ENCODE measurements around the gene CCDC60.

CCDC60 gene

GRCh38 chr12:119312904-119313303, 21.6 kb upstream of the CCDC60 start:
- no peak for TF ChIP-seq CTCF (IDR thresholded peaks at IDR 0.05; ENCODE audit: low read depth, low read length)
- no peak overlapping the region for H3K4me3 ChIP-seq (ENCODE audit: low read depth, low read length)
- in situ Hi-C loops (cut with HindIII; ENCODE audit: low sequenced_read_pairs): no loop called here
- no peak for DNase-seq (ENCODE audit: low read depth, low spot score)

- TF ChIP-seq CTCF (IDR thresholded peaks at IDR 0.05; ENCODE audit: low read depth, low read length): no peak
- in situ Hi-C loops (cut with HindIII; ENCODE audit: low sequenced_read_pairs): no loop called here
- DNase-seq (ENCODE audit: low read depth, low spot score): no peak
- no peak overlapping the region for H3K4me3 ChIP-seq (ENCODE audit: low read depth, low read length)
Observed at GRCh38 chr12:119314290-119314689, 20.2 kb upstream of the CCDC60 start.

GRCh38 chr12:119319638-119320037, 14.9 kb upstream of the CCDC60 start:
- no peak overlapping the region for H3K4me3 ChIP-seq (ENCODE audit: low read depth, low read length)
- no peak for DNase-seq (ENCODE audit: low read depth, low spot score)
- in situ Hi-C loops (cut with HindIII; ENCODE audit: low sequenced_read_pairs): no loop called here
- no peak for TF ChIP-seq CTCF (IDR thresholded peaks at IDR 0.05; ENCODE audit: low read depth, low read length)

- in situ Hi-C loops (cut with HindIII; ENCODE audit: low sequenced_read_pairs): no loop called here
- no peak overlapping the region for H3K4me3 ChIP-seq (ENCODE audit: low read depth, low read length)
Observed at GRCh38 chr12:119320678-119321077, 13.9 kb upstream of the CCDC60 start.

GRCh38 chr12:119322301-119322723, 12.2 kb upstream of the CCDC60 start:
- TF ChIP-seq CTCF (IDR thresholded peaks at IDR 0.05; ENCODE audit: low read depth, low read length): no peak
- no peak overlapping the region for H3K4me3 ChIP-seq (ENCODE audit: low read depth, low read length)
- DNase-seq (ENCODE audit: low read depth, low spot score): no peak
- in situ Hi-C loops (cut with HindIII; ENCODE audit: low sequenced_read_pairs): no loop called here

More at GRCh38 chr12:119320678-119321077, 13.9 kb upstream of the CCDC60 start:
- TF ChIP-seq CTCF (IDR thresholded peaks at IDR 0.05; ENCODE audit: low read depth, low read length): no peak
- DNase-seq (ENCODE audit: low read depth, low spot score): no peak

- no peak for DNase-seq (ENCODE audit: low read depth, low spot score)
- in situ Hi-C loops (cut with HindIII; ENCODE audit: low sequenced_read_pairs): no loop called here
- TF ChIP-seq CTCF (IDR thresholded peaks at IDR 0.05; ENCODE audit: low read depth, low read length): no peak
- H3K4me3 ChIP-seq (ENCODE audit: low read depth, low read length): no peak overlapping the region
Observed at GRCh38 chr12:119325813-119326212, 8.7 kb upstream of the CCDC60 start.

- TF ChIP-seq CTCF (IDR thresholded peaks at IDR 0.05; ENCODE audit: low read depth, low read length): no peak
- H3K4me3 ChIP-seq (ENCODE audit: low read depth, low read length): no peak overlapping the region
- no peak for DNase-seq (ENCODE audit: low read depth, low spot score)
- in situ Hi-C loops (cut with HindIII; ENCODE audit: low sequenced_read_pairs): no loop called here
Observed at GRCh38 chr12:119326341-119326740, 8.2 kb upstream of the CCDC60 start.

All from astrocyte of the spinal cord (primary cell).